ENCODE data around the gene FHIT. TPM values are rescaled to one million over a fixed set of nuclear protein-coding genes. Genes with fewer than 3 reads are reported as not detected.

FHIT gene
- total and polyA plus RNA-seq, 10 of the 15 experiments (the other 5 are each of a cell fraction or from before 2014, with no cell fraction given), result 4.2 to 14.9 (median 9.4) TPM

DNA sequence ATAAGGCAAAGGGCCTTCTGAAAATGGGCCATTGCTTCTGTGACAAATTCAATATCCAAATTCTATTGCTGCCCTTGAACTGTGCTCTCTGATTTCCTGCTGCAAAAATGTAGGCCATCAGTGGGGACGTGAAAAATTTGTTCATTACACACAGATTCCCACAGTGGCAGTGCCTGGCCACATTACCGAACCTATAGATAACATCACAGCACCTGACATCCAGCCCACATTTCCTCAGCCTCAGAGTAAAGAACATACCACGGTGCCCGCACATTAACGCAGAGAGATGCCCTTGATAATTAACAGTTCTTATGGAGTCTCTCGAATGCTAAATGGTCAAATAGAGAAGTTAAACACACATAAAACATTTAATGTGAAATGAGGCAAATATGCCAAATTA lies 1269.9 kb downstream of the FHIT start:
- ChIA-PET POLR2A (no interaction called here), RAD21 (ENCODE audit: unreplicated experiment) (no interaction called here), CTCF (no interaction called here), SMC1A (ENCODE audit: uncharacterized antibody, unreplicated experiment) (no interaction called here)
- DNase-seq (ENCODE audit: low read depth, low spot score) (no peak), ATAC-seq (no peak), FAIRE-seq (no peak)
- H3K4me2 ChIP-seq (ENCODE audit: control insufficient read depth, insufficient read depth), result no peak overlapping the region
- no peak overlapping the region for H3K27ac ChIP-seq (ENCODE audit: control insufficient read depth, insufficient read depth)
- H3K27me3 ChIP-seq (replicated peaks in 1 of 2; ENCODE audit: control insufficient read depth in 2 of 2, insufficient read depth in 2 of 2, low read length in 1 of 2), result no peaks in the 10 kb centered on the region
- H2AFZ ChIP-seq (ENCODE audit: control insufficient read depth, low read depth, low read length), result no peak overlapping the region
- H3K4me3 ChIP-seq, result no peak overlapping the region
- TF ChIP-seq POLR2AphosphoS2 (IDR thresholded peaks at IDR 0.05; ENCODE audit: low read depth, low read length) (no peak), ZNF24 (IDR thresholded peaks at IDR 0.05) (no peak), GATAD2B (conservative IDR thresholded peaks at IDR 0.05; ENCODE audit: low read depth) (no peak), SMAD1 (IDR thresholded peaks at IDR 0.05; ENCODE audit: low read depth, partially characterized antibody) (no peak), WRNIP1 (IDR thresholded peaks at IDR 0.05; ENCODE audit: borderline replicate concordance, low read depth, low read length) (no peak), BACH1 (IDR thresholded peaks at IDR 0.05; ENCODE audit: borderline replicate concordance) (no peak), HDGF (IDR thresholded peaks at IDR 0.05) (no peak), NR2C1 (IDR thresholded peaks at IDR 0.05) (no peak), SMARCA5 (IDR thresholded peaks at IDR 0.05) (no peak)
- TF ChIP-seq, protein P1, sequence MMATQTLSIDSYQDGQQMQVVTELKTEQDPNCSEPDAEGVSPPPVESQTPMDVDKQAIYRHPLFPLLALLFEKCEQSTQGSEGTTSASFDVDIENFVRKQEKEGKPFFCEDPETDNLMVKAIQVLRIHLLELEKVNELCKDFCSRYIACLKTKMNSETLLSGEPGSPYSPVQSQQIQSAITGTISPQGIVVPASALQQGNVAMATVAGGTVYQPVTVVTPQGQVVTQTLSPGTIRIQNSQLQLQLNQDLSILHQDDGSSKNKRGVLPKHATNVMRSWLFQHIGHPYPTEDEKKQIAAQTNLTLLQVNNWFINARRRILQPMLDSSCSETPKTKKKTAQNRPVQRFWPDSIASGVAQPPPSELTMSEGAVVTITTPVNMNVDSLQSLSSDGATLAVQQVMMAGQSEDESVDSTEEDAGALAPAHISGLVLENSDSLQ (IDR thresholded peaks at IDR 0.05), result no peak
- TF ChIP-seq, protein P2, sequence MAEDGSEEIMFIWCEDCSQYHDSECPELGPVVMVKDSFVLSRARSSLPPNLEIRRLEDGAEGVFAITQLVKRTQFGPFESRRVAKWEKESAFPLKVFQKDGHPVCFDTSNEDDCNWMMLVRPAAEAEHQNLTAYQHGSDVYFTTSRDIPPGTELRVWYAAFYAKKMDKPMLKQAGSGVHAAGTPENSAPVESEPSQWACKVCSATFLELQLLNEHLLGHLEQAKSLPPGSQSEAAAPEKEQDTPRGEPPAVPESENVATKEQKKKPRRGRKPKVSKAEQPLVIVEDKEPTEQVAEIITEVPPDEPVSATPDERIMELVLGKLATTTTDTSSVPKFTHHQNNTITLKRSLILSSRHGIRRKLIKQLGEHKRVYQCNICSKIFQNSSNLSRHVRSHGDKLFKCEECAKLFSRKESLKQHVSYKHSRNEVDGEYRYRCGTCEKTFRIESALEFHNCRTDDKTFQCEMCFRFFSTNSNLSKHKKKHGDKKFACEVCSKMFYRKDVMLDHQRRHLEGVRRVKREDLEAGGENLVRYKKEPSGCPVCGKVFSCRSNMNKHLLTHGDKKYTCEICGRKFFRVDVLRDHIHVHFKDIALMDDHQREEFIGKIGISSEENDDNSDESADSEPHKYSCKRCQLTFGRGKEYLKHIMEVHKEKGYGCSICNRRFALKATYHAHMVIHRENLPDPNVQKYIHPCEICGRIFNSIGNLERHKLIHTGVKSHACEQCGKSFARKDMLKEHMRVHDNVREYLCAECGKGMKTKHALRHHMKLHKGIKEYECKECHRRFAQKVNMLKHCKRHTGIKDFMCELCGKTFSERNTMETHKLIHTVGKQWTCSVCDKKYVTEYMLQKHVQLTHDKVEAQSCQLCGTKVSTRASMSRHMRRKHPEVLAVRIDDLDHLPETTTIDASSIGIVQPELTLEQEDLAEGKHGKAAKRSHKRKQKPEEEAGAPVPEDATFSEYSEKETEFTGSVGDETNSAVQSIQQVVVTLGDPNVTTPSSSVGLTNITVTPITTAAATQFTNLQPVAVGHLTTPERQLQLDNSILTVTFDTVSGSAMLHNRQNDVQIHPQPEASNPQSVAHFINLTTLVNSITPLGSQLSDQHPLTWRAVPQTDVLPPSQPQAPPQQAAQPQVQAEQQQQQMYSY (CRISPR knock-in tag; IDR thresholded peaks at IDR 0.05), result no peak
- TF ChIP-seq, protein P3, sequence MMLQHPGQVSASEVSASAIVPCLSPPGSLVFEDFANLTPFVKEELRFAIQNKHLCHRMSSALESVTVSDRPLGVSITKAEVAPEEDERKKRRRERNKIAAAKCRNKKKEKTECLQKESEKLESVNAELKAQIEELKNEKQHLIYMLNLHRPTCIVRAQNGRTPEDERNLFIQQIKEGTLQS (IDR thresholded peaks at IDR 0.05; ENCODE audit: borderline replicate concordance, extremely low read depth, low read depth, low read length), result no peak
- TF ChIP-seq, protein P4, sequence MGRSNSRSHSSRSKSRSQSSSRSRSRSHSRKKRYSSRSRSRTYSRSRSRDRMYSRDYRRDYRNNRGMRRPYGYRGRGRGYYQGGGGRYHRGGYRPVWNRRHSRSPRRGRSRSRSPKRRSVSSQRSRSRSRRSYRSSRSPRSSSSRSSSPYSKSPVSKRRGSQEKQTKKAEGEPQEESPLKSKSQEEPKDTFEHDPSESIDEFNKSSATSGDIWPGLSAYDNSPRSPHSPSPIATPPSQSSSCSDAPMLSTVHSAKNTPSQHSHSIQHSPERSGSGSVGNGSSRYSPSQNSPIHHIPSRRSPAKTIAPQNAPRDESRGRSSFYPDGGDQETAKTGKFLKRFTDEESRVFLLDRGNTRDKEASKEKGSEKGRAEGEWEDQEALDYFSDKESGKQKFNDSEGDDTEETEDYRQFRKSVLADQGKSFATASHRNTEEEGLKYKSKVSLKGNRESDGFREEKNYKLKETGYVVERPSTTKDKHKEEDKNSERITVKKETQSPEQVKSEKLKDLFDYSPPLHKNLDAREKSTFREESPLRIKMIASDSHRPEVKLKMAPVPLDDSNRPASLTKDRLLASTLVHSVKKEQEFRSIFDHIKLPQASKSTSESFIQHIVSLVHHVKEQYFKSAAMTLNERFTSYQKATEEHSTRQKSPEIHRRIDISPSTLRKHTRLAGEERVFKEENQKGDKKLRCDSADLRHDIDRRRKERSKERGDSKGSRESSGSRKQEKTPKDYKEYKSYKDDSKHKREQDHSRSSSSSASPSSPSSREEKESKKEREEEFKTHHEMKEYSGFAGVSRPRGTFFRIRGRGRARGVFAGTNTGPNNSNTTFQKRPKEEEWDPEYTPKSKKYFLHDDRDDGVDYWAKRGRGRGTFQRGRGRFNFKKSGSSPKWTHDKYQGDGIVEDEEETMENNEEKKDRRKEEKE (IDR thresholded peaks at IDR 0.05), result no peak
- TF ChIP-seq, protein P5, sequence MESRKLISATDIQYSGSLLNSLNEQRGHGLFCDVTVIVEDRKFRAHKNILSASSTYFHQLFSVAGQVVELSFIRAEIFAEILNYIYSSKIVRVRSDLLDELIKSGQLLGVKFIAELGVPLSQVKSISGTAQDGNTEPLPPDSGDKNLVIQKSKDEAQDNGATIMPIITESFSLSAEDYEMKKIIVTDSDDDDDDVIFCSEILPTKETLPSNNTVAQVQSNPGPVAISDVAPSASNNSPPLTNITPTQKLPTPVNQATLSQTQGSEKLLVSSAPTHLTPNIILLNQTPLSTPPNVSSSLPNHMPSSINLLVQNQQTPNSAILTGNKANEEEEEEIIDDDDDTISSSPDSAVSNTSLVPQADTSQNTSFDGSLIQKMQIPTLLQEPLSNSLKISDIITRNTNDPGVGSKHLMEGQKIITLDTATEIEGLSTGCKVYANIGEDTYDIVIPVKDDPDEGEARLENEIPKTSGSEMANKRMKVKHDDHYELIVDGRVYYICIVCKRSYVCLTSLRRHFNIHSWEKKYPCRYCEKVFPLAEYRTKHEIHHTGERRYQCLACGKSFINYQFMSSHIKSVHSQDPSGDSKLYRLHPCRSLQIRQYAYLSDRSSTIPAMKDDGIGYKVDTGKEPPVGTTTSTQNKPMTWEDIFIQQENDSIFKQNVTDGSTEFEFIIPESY (IDR thresholded peaks at IDR 0.05), result no peak
- in situ Hi-C loops (cut with MboI) (no loop called here), intact Hi-C loops (cut with micrococcal nuclease; ENCODE audit: unreplicated experiment) (no loop called here)
- 71% methylated on average over 6 of the region's 6 CpGs for WGBS (ENCODE audit: insufficient coverage, insufficient replicate concordance, low lambda C conversion rate, missing lambda C conversion rate)
- no peaks in the 10 kb centered on the region for H3K9me3 ChIP-seq (replicated peaks; ENCODE audit: control insufficient read depth, insufficient read depth, low read length)
- peaks cover 4% of the 10 kb centered on the region; the same call in 1 of the 2 replicates for H3K4me1 ChIP-seq (ENCODE audit: control insufficient read depth, insufficient read depth, low read length)
- H3K36me3 ChIP-seq (ENCODE audit: control insufficient read depth in 2 of 2, insufficient read depth in 2 of 2, low read length in 1 of 2), result no peaks in the 10 kb centered on the region
- H3K9ac ChIP-seq (ENCODE audit: control insufficient read depth, insufficient read depth, low read length), result no peak overlapping the region
- BruUV-seq (replicated peaks), result no TSS peak
- H4K20me1 ChIP-seq (ENCODE audit: control insufficient read depth, insufficient read depth), result no peaks in the 10 kb centered on the region
- H3K79me2 ChIP-seq (ENCODE audit: control insufficient read depth, insufficient read depth, low read length), result no peaks in the 10 kb centered on the region
